Effector CD8-positive, alpha-beta T cell (primary cell): Measurements from ENCODE around the gene RGS4.

ENCODE experiments used
- DNase-seq: peaks from one replicate; lab custom pipeline; 2025; lab: John Stamatoyannopoulos, UW

RGS4 gene

DNA sequence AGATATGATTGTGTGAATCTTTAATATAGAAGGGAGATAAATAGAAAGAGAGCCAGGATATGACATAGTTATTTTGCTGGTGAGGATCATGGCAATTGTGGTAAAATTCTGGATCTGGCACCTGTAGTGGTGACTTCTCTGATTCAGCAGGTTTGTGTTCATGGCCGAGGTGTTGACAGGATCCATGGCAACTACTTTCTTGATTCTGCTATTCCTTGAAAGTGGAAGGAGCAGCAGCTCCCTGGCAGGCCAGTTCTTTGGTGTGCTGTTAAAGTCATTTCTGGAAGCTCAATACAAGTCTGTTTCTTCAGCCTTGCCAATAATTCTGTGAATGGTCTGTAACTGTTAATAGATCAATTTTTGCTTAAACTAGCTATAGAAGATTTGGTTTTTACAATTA is 33.4 kb downstream of the RGS4 start:
- no peak for DNase-seq

DNA sequence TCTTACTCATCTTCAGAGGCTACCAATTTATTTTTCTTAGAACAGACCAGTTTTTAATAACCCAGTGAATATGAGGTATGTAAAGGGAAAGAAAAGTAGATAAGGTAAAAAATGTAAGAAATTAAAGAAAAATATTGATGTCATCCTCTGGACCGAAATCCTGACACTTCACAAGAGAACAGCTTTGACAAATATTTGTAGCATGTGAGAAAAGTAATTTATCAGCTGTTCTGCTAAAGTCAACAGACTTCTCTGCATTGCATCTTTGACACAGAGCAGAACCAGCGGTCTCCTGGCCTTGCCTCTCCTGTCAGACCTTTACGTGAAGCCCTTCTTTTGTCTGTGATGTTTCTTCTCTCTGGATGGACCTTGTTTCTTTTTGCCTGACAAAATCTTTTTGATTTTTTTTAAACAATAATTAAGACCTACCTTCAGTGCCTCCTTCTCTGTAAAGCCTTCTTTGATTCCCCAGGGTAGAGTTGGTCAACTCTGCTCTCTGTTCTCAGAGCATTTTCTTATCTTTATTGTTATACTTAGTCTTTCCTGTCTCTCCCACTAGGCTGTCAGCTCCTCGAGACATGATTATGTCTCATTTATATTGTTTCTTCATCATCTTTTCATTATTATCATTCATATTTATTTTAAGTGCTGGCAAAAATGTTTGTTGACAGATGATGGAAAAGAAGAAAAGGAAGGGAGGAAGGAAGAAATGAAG is 35.4 kb downstream of the RGS4 start:
- no peak for DNase-seq

DNA sequence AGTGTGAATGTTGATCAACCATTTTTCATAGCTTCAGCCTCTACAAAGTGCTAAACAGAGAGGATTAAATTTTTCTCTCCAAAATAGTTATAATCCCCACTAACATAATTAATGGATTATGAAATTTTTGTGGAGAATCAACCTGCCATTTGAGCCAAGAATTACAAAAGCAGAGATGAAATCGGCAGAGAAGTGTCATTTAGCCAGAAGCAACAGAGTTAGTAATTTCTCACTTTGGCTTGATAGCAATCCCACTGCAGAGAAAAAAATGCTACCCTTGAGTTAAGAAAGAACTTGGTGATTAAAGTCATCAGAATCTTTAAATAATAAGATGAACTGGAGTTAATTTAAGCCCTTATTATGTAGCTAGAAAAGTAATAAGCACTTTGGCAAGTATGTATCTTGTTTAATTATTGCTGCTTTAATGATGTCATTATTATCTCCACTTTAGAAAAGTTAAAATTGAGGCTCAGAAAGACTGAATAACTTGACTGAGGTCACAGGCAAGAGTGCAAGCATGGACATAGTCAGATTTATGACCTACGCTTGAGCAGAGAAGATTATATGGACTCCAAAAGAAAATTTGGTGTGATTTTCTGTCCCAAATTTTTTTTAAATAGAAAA is 37.3 kb downstream of the RGS4 start:
- no peak for DNase-seq

DNA sequence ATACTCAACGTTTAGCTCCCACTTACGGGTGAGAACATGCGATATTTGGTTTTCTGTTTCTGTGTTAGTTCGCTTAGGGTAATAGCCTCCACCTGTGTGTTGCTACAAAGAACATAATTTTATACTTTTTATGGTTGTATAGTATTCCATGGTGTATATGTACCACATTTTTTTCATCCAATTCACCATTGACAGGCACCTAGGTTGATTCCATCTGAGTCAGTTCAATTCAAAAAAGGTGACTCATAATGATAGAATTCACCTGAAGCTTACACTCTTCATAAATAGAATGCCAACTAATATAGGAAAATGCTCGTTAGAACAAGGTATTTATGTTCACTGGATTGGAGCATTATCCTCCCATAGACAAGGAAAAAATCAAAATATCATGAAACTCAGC is 38.5 kb downstream of the RGS4 start:
- no peak for DNase-seq

DNA sequence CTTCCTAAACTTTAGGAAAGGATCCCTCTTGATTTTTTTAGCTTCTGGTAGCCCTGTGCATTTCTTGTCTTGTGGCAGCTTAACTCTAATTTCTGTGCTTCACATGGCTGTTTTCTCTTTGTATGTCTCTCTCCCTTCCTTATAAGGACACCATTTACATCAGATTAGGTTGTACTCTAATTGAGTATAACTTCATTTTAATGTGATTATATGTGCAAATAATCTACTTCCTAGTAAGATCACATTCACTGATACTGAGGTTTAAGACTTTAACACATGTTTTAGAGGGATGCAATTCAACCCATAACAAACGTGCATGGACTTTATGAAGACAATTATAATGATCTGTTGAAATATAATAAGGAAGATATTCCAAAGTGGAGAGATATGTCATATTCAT is 46.7 kb downstream of the RGS4 start:
- no peak for DNase-seq

DNA sequence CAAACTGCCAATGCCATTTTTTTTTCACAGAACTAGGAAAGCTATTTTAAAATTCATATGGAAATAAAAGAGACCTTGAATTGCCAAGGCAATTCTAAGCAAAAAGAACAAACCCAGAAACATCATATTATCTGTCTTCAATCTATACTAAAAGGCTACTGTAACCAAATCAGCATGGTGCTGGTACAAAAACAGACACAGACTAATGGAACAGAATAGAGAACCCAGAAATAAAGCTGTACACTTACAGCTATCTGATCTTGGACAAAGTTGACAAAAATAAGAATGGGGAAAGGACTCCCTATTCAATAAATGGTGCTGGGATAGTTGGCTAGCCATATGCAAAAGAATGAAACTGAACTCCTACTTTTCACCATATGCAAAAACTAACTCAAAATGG is 50.5 kb downstream of the RGS4 start:
- no peak for DNase-seq

DNA sequence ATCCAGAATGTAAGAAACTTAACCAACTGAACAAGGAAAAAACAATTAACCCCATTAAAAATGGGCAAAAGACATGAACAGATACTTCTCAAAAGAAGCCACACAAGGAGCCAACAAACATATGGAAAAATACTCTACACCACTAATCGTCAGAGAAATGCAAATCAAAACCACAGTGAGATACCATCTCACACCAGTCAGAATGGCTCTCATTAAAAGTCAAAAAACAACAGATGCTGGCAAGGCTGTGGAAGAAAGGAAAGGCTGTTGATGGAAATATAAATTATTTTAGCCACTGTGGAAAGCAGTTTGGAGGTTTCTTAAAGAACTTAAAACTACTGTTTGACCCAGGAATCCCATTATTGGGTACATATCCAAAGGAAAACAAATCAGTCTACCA is 51.2 kb downstream of the RGS4 start:
- no peak for DNase-seq

DNA sequence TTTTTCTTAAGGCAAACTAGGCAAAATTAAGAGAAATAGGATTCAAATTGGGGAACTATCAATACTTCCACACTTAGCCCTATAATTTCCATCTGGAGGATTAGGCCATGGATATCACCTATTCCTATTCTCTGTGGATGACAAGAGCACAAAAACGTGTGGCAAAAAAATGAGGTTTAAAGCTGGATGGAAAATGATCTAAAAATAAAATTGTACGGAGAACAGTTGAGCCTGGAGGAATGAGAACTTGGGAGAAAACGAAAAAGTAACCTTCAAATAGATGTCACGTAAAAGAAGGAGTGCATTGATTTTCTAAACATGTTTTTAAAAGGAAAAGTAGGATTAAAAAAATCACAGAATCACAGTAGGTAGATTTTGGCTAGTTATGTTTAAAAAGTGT is 55.7 kb downstream of the RGS4 start:
- DNase-seq = no peak
